NCI-H2107 treated with DMSO at 0.1 percent for 48 hours (cell line): ENCODE data around the gene SRSF7.
"Not testable (repeated sequence)": the region's sequence is repeated elsewhere in the genome, so short reads cannot be mapped to it uniquely, and the experiment has no call there.

Source experiments
- DNase-seq: peaks from one replicate; lab custom pipeline; 2025; ENCODE audit not compliant: unreplicated experiment; lab: John Stamatoyannopoulos, UW

The SRSF7 gene

GRCh38 chr2:38733300-38733971 lies 17.7 kb downstream of the SRSF7 start:
- no peak for DNase-seq

GRCh38 chr2:38731684-38732221 lies 19.4 kb downstream of the SRSF7 start:
- DNase-seq, result no peak

DNA sequence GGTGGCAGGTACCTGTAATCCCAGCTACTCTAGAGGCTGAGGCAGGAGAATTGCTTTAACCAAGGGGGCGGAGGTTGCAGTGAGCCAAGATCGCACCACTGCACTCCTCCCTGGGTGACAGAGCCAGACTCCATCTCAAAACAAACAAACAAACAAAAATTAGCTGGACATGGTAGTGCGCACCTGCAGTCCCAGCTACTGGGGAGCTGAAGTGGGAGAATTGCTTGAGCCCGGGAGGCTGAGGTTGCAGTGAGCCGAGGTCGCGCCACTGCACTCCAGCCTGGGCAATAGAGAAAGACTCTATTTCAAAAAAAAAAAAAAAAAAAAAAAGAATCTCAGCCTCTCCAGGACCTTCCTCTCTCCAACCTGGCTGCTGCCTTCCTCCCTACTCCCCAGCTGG lies 20.1 kb downstream of the SRSF7 start:
- DNase-seq, result no peak

GRCh38 chr2:38728694-38729093 lies 22.5 kb downstream of the SRSF7 start:
- no peak for DNase-seq

DNA sequence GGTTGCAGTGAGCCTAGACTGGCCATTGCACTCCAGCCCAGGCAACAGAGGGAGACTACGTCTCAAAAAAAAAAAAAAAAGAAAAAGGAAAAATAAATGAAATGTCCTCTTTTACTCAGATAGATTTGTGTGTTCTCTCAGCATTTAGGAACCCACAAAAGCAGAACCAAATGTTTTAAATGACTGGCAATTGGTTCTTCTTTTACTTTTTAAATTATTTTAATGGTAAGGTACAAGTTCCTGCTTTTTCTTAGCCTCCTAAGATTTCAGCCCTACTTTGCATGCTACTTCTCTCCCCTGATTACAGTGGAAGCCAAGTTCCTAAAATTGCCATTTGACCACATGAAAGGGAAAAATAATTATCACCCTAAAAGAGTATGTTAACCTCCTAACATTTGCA lies 23.5 kb downstream of the SRSF7 start:
- no peak for DNase-seq

DNA sequence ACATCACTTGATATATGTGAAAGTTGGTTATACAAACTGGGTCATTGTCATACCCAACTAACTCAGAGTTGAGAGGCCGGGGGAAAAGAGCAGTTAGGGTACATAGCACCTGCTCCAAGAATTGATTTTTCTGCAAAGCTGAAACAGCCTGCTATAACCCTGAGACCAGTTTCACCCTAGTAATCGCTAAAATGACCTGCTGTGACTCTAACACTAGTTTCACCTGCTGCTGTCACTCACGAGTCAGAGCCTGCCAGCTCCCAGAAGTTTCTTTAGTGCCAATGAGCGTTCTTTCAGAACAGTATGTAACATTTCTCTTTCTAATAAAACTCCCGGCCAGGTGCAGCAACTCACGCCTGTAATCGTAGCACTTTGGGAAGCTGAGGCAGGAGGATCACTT lies 28.0 kb downstream of the SRSF7 start:
- no peak for DNase-seq

- DNase-seq, result no peak
Observed at GRCh38 chr2:38722271-38723061, 28.7 kb downstream of the SRSF7 start.

GRCh38 chr2:38720613-38721241 lies 30.4 kb downstream of the SRSF7 start:
- no peak for DNase-seq

DNA sequence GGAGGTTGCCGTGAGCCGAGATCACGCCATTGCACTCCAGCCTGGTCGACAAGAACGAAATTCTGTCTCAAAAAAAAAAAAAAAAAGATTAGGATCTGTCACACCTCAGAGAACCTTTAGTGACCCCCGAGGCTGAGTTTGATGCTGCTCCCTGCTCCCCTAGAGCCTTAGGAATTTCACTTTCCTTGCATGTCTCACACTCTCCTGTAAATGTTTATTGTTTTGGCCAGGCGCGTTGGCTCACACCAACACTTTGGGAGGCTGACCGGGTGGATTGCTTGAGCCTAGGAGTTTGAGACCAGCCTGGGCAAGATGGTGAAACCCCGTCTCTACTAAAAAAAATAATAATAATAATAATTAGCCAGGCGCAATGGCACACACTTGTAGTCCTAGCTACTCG lies 31.5 kb downstream of the SRSF7 start:
- no peak for DNase-seq

- DNase-seq, result no peak
Observed at GRCh38 chr2:38718601-38719000, 32.6 kb downstream of the SRSF7 start.

DNA sequence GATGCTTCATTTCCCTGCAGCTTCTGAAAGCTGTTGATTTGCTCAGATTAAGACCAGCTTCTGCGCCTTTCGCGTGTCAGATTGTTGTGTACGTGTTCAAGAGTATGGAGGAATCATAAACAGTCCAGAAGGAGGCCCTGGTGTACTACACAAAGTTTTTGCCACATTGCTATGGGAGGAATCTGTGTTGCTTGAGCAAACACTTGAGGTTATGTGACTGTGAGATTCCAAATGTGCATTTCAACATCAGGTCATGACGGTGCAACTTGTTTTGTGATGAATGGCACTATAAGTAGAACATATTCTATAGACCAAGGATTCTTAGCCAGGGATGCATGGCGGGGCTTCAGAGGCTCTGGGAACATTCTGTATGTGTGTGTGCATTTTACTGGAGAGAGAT lies 35.0 kb downstream of the SRSF7 start:
- no peak for DNase-seq

DNA sequence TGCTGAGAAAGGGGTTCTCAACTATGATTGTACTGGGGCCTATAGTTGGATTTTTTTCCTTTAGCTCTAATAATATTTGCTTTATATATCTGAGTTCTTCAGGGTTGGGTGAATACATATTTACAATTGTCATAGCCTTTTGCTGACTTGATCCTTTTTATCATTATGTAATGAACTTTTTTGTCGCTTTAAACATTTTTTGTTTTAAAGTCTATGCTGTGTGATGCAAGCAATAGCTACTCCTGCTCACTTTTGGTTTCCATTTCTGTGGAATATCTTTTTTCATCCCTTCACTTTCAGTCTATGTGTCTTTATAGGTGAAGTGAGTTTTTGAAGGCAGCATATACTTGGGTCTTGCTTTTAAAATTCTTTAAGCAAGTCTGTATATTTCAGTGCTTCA lies 36.2 kb downstream of the SRSF7 start:
- DNase-seq, result not testable (repeated sequence)

- no peak for DNase-seq
Observed at GRCh38 chr2:38713338-38713737, 37.8 kb downstream of the SRSF7 start.

DNA sequence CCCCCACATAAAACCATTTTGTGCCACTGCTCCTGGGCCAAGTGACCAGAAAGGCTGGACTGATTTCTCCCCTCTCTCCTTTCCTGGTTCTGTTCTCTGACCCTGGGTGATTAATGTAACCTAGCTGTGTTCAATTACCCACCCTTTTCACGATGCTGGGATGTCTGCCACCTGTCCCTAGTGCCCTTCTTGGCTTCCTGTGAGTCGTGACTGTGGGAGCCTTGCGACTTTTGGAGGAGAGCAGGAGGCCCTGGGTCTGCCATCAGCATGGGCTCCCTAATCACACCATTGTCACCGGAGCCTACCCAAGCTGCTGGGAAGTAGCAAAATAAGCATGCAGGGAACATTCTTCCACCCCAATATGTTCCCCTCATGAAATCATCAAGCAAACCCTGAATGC lies 38.3 kb downstream of the SRSF7 start:
- DNase-seq, result no peak

DNA sequence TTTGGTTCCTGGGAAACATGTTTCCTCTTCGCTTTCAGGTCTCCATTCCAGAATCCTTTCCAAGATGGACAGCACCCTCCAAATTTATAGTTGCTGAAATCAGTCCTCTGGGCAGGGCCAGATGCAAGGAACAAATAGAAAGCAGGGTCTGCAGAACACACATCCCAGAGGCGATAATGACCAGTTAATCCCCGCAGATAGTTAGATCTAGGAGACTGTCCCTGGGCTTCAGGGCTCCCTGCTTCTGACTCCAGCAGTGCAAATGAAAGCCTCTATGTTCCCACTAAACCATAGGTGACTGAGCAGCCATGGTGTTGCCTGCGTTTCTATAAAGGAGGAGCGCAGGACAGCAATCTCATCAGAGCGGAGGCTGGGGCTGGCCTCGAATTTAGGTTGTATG lies 38.7 kb downstream of the SRSF7 start:
- no peak for DNase-seq

DNA sequence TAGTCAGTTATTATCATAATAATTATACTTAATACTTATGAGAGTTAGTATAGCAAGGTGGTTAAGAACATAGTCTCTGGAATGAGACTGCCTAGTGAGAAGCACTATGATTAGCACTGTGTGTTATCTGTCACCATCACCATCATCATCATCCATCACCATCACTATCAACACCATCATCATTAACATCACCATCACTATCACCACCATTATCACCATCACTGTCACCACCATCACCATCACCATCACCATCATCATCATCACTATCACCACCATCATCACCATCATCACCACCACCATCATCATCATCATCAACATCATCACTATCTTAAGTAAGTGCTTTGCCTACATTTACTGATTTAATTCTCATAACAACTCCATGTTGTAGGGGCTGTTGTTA lies 39.6 kb downstream of the SRSF7 start:
- no peak for DNase-seq

DNA sequence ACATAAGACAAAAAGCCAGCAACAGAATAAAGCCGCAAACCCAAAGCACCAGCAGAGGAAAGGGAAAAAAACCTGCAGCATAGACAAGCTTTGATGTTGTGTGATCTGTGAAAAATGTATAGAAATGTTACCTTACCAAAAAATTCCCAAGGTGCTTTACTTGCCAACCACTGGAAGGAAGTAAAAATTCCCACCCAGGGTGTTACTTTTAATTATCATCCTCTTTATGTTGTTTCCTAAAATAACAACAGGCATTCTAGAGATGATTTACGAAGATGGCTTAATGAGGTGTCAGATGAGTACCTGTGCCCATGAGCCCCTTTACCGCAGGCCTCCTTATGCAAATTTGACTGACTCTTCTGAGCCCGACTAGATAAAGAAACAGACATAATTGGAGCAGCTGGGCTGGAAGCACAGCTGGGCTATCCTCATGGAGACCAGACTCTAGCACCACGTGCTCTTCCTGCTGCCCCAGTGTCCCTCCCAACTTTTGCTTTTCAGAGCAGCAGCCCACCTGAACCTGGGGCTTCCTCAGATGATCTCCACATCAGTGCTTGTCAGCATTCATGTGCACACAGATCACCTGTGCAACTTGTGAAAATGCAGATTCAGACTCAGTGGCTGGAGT lies 41.5 kb downstream of the SRSF7 start:
- DNase-seq, result no peak

DNA sequence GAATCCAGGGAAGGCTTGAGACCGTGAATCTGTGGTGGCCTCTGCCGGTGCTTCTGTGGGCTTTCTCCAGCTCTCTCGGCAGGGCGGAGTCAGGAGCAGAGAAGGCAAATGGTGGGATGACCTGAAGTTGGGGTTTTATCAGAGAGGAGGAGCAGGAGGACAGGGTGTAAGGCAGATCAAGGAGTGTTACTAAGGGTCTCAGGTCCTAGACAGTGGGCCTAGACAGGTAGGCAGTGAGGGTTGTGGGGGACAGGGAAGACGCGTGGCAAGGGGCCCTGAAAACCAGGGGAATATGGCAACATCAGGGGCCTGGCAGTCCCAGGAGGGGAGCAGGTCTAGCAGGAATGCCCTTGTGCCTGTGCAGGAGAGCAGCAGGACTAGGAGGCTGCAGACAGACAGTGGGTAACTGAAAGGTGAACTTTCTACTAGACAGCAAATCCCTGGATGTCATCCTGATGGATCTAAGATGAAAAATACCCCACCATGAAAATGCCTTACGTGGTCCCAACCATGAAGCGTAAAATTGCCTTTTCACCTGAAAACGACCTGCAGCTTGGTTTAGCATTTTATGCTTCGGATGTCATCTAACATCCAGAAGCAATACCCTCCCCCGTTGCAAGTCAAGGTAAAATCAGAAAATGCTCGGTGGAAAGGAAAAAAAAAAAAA lies 42.1 kb downstream of the SRSF7 start:
- DNase-seq, result no peak

- DNase-seq, result not testable (repeated sequence)
Observed at GRCh38 chr2:38708491-38708890, 42.7 kb downstream of the SRSF7 start.

GRCh38 chr2:38706846-38707345 lies 44.3 kb downstream of the SRSF7 start:
- DNase-seq, result no peak

DNA sequence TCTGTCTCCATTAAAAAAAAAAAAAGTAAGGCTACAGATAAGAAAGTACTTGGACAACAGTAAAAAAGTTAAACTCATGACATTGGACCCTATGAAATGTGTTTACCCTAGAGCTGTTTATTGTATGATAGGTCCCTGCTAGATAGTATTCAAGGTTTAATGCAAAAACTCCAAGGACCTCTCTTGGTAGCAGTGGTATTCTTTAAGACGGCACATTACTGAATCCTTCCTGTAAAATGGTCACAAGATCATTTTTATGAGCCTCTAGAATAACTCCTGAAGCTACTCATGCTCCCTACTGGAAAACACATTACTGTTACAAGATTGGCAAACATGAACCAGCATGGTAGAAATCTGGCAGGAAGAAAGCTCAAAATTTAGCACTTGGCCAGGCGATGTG lies 46.5 kb downstream of the SRSF7 start:
- DNase-seq, result no peak
